ENCODE results near the gene SLC4A8.
A peak's percentile ranks its signal among the peaks of the same experiment; 100 is the strongest.

Gene SLC4A8

DNA sequence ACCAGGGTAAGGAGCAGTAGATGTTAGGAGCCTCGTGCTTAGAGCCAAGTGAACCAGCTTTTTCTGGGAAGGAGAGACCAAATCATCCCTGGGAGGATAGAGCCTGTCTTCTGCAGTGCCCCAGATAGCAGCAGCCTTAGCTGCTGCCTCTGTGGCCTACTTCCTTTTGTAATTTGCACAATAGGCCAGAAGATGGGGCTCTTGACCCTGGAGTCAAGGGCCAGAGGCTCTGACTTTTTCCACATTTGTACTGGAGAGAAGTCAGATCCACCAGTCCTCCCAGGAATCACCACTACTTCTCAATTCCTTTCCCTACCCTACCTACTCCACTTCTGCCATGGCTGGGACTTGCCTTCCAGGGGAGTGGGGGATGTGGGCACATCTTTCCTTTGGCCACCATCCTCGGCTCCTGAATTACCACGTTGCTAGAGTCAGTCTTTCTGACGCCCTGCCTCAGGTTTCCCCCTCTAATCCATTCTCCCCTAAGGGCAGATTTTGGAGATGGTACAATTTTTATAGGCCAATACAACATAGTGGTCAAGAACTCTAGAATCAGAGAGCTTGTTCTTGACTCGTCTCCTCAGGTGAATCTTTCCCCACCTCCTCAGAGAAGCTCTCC, 3.3 kb upstream of the SLC4A8 start:
- Histone ChIP-seq H2AFZ (ENCODE audit: low read depth, low read length) (no peak overlapping the region), H2BK5ac (ENCODE audit: low read depth, low read length, poor library complexity, severe bottlenecking) (no peak overlapping the region), H4K8ac (ENCODE audit: low read length) (no peak overlapping the region), H3K9me3 (ENCODE audit: control insufficient read depth, low read length) (no peaks in the 10 kb centered on the region), H4K91ac (ENCODE audit: low read length) (no peak overlapping the region), H3K36me3 (ENCODE audit: control insufficient read depth in 1 of 2, insufficient read depth in 2 of 2, low read depth in 1 of 2, low read length in 2 of 2) (no peaks in the 10 kb centered on the region), H3K27ac (ENCODE audit: low read length, poor library complexity, severe bottlenecking) (no peak overlapping the region), H2AK5ac (ENCODE audit: low read length, severe bottlenecking) (no peak overlapping the region), H3K79me1 (replicated peaks; ENCODE audit: low read length, poor library complexity, severe bottlenecking) (no peaks in the 10 kb centered on the region), H3K4me3 (ENCODE audit: insufficient read depth in 1 of 2, low read depth in 1 of 2, low read length in 2 of 2) (no peak overlapping the region), H3K18ac (ENCODE audit: low read depth in 1 of 2, low read length in 2 of 2) (no peak overlapping the region), H3K4me1 (ENCODE audit: control insufficient read depth, insufficient read depth, low read depth, low read length) (peaks cover 9% of the 10 kb centered on the region), H3K9ac (ENCODE audit: low read length) (no peak overlapping the region), H3K4me2 (ENCODE audit: low read length, poor library complexity, severe bottlenecking) (no peak overlapping the region), H3K23ac (ENCODE audit: low read length in 2 of 2) (no peak overlapping the region), H3K4ac (ENCODE audit: low read depth in 1 of 2, low read length in 2 of 2) (no peak overlapping the region), H2BK120ac (ENCODE audit: low read depth, low read length) (no peak overlapping the region), H2BK15ac (ENCODE audit: low read depth, poor library complexity, severe bottlenecking) (no peak overlapping the region), H3K27me3 (ENCODE audit: control insufficient read depth in 1 of 2, insufficient read depth in 1 of 2, low read length in 2 of 2) (peaks cover 19 to 25% of the 10 kb centered on the region in 2 experiments), H3K14ac (ENCODE audit: low read length in 2 of 2) (no peak overlapping the region), H2BK12ac (ENCODE audit: low read length in 2 of 2) (peak overlapping the region in 1 of 2 experiments; percentile 40)
- WGBS, result 0% methylated on average over 1 of the region's 5 CpGs
- peak; percentile 65 for DNase-seq

GRCh38 chr12:51424094-51424661, 453 bp upstream of the SLC4A8 start:
- H2BK15ac ChIP-seq (ENCODE audit: low read depth, poor library complexity, severe bottlenecking), result no peak overlapping the region
- no peak overlapping the region for H2AFZ ChIP-seq (ENCODE audit: low read depth, low read length)
- 54% methylated on average over 9 of the region's 10 CpGs for WGBS
- peaks cover 15 to 36% of the 10 kb centered on the region in 2 experiments for H3K27me3 ChIP-seq (ENCODE audit: control insufficient read depth in 1 of 2, insufficient read depth in 1 of 2, low read length in 2 of 2)
- H2BK120ac ChIP-seq (ENCODE audit: low read depth, low read length), result no peak overlapping the region
- H3K36me3 ChIP-seq (ENCODE audit: control insufficient read depth in 1 of 2, insufficient read depth in 2 of 2, low read depth in 1 of 2, low read length in 2 of 2), result no peaks in the 10 kb centered on the region
- no peak overlapping the region for H3K23ac ChIP-seq (ENCODE audit: low read length in 2 of 2)
- H3K9me3 ChIP-seq (ENCODE audit: control insufficient read depth, low read length), result no peaks in the 10 kb centered on the region
- H3K4ac ChIP-seq (ENCODE audit: low read depth in 1 of 2, low read length in 2 of 2), result no peak overlapping the region
- H3K9ac ChIP-seq (ENCODE audit: low read length), result no peak overlapping the region
- peak overlapping the region in 1 of 2 experiments; percentile 84 for H3K4me3 ChIP-seq (ENCODE audit: insufficient read depth in 1 of 2, low read depth in 1 of 2, low read length in 2 of 2)
- H3K79me1 ChIP-seq (replicated peaks; ENCODE audit: low read length, poor library complexity, severe bottlenecking), result no peaks in the 10 kb centered on the region
- no peak overlapping the region for H2AK5ac ChIP-seq (ENCODE audit: low read length, severe bottlenecking)
- H2BK5ac ChIP-seq (ENCODE audit: low read depth, low read length, poor library complexity, severe bottlenecking), result no peak overlapping the region
- peaks cover 9% of the 10 kb centered on the region for H3K4me1 ChIP-seq (ENCODE audit: control insufficient read depth, insufficient read depth, low read depth, low read length)
- no peak overlapping the region for H4K91ac ChIP-seq (ENCODE audit: low read length)
- peak; percentile 9 for DNase-seq
- H3K4me2 ChIP-seq (ENCODE audit: low read length, poor library complexity, severe bottlenecking), result no peak overlapping the region
- no peak overlapping the region for H3K14ac ChIP-seq (ENCODE audit: low read length in 2 of 2)
- no peak overlapping the region for H4K8ac ChIP-seq (ENCODE audit: low read length)
- no peak overlapping the region for H3K18ac ChIP-seq (ENCODE audit: low read depth in 1 of 2, low read length in 2 of 2)
- H3K27ac ChIP-seq (ENCODE audit: low read length, poor library complexity, severe bottlenecking), result no peak overlapping the region
- H2BK12ac ChIP-seq (ENCODE audit: low read length in 2 of 2), result no peak overlapping the region

DNA sequence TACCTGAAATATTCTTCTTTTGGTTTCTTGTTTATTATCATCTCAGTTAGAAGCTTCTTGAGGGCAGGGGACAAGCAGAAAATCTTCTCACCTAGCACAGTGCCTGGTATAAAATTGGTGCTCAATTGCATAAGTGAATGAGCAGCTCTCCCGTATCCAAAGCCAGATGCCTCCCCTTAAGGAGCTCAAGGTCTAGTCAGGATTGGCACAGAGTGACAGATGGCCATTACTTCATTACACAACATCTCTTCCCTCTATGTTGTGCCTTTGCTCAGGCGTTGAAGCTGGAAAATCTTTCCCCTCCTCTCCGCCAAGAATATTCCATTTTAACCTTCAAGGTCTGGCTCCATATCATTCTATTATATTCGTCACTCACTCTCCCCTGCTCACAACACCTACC, 3.6 kb downstream of the SLC4A8 start:
- WGBS, result 93% methylated on average over 4 of the region's 4 CpGs

DNA sequence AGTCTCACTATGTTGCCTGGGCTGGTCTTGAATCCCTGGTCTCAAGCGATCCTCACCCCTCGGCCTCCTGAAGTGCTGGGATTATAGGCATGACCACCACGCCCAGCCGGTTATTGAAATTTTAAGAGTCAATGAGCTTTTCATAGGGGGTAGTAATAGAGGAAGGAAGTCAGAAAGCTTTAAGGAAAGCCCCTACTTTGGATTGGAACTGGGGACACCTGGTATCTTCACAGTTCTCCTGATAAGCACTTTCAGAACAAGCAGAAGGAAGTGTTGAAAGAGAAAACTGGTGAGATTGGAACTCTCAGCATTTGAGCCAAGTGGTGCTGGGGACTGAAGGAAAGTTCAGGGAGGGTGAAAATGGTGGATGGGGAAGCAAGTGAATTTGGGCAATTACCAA, 5.1 kb downstream of the SLC4A8 start:
- no peak overlapping the region for H3K18ac ChIP-seq (ENCODE audit: low read depth in 1 of 2, low read length in 2 of 2)
- no peak for DNase-seq
- peaks cover 21 to 47% of the 10 kb centered on the region in 2 experiments for H3K27me3 ChIP-seq (ENCODE audit: control insufficient read depth in 1 of 2, insufficient read depth in 1 of 2, low read length in 2 of 2)
- 94% methylated on average over 4 of the region's 4 CpGs for WGBS
- H2BK5ac ChIP-seq (ENCODE audit: low read depth, low read length, poor library complexity, severe bottlenecking), result no peak overlapping the region
- H4K8ac ChIP-seq (ENCODE audit: low read length), result no peak overlapping the region
- no peak overlapping the region for H2AK5ac ChIP-seq (ENCODE audit: low read length, severe bottlenecking)
- no peak overlapping the region for H3K23ac ChIP-seq (ENCODE audit: low read length in 2 of 2)
- no peak overlapping the region for H3K27ac ChIP-seq (ENCODE audit: low read length, poor library complexity, severe bottlenecking)
- H4K91ac ChIP-seq (ENCODE audit: low read length), result no peak overlapping the region
- H3K9me3 ChIP-seq (ENCODE audit: control insufficient read depth, low read length), result no peaks in the 10 kb centered on the region
- no peaks in the 10 kb centered on the region for H3K36me3 ChIP-seq (ENCODE audit: control insufficient read depth in 1 of 2, insufficient read depth in 2 of 2, low read depth in 1 of 2, low read length in 2 of 2)
- no peak overlapping the region for H2AFZ ChIP-seq (ENCODE audit: low read depth, low read length)
- H3K4me2 ChIP-seq (ENCODE audit: low read length, poor library complexity, severe bottlenecking), result no peak overlapping the region
- H2BK12ac ChIP-seq (ENCODE audit: low read length in 2 of 2), result no peak overlapping the region
- no peak overlapping the region for H2BK120ac ChIP-seq (ENCODE audit: low read depth, low read length)
- H3K4me1 ChIP-seq (ENCODE audit: control insufficient read depth, insufficient read depth, low read depth, low read length), result peaks cover 5% of the 10 kb centered on the region
- H2BK15ac ChIP-seq (ENCODE audit: low read depth, poor library complexity, severe bottlenecking), result no peak overlapping the region
- H3K14ac ChIP-seq (ENCODE audit: low read length in 2 of 2), result no peak overlapping the region
- H3K4me3 ChIP-seq (ENCODE audit: insufficient read depth in 1 of 2, low read depth in 1 of 2, low read length in 2 of 2), result no peak overlapping the region
- no peak overlapping the region for H3K4ac ChIP-seq (ENCODE audit: low read depth in 1 of 2, low read length in 2 of 2)
- no peaks in the 10 kb centered on the region for H3K79me1 ChIP-seq (replicated peaks; ENCODE audit: low read length, poor library complexity, severe bottlenecking)
- no peak overlapping the region for H3K9ac ChIP-seq (ENCODE audit: low read length)

More for the DNA sequence above, 3.6 kb downstream of the SLC4A8 start:
- no peaks in the 10 kb centered on the region for H3K36me3 ChIP-seq (ENCODE audit: control insufficient read depth in 1 of 2, insufficient read depth in 2 of 2, low read depth in 1 of 2, low read length in 2 of 2)
- peak overlapping the region in 1 of 2 experiments; percentile 50 for H3K4ac ChIP-seq (ENCODE audit: low read depth in 1 of 2, low read length in 2 of 2)
- no peak overlapping the region for H2AFZ ChIP-seq (ENCODE audit: low read depth, low read length)
- H3K14ac ChIP-seq (ENCODE audit: low read length in 2 of 2), result no peak overlapping the region
- H3K23ac ChIP-seq (ENCODE audit: low read length in 2 of 2), result no peak overlapping the region
- H3K4me3 ChIP-seq (ENCODE audit: insufficient read depth in 1 of 2, low read depth in 1 of 2, low read length in 2 of 2), result no peak overlapping the region
- no peak overlapping the region for H2BK15ac ChIP-seq (ENCODE audit: low read depth, poor library complexity, severe bottlenecking)
- peaks cover 9% of the 10 kb centered on the region for H3K4me1 ChIP-seq (ENCODE audit: control insufficient read depth, insufficient read depth, low read depth, low read length)
- H2AK5ac ChIP-seq (ENCODE audit: low read length, severe bottlenecking), result no peak overlapping the region
- H4K91ac ChIP-seq (ENCODE audit: low read length), result no peak overlapping the region
- H3K18ac ChIP-seq (ENCODE audit: low read depth in 1 of 2, low read length in 2 of 2), result no peak overlapping the region
- no peaks in the 10 kb centered on the region for H3K9me3 ChIP-seq (ENCODE audit: control insufficient read depth, low read length)
- H4K8ac ChIP-seq (ENCODE audit: low read length), result no peak overlapping the region
- H3K27me3 ChIP-seq (ENCODE audit: control insufficient read depth in 1 of 2, insufficient read depth in 1 of 2, low read length in 2 of 2), result peaks cover 21 to 50% of the 10 kb centered on the region in 2 experiments
- DNase-seq, result no peak
- no peak overlapping the region for H2BK120ac ChIP-seq (ENCODE audit: low read depth, low read length)
- no peak overlapping the region for H3K9ac ChIP-seq (ENCODE audit: low read length)
- H3K79me1 ChIP-seq (replicated peaks; ENCODE audit: low read length, poor library complexity, severe bottlenecking), result no peaks in the 10 kb centered on the region
- no peak overlapping the region for H2BK5ac ChIP-seq (ENCODE audit: low read depth, low read length, poor library complexity, severe bottlenecking)
- H3K27ac ChIP-seq (ENCODE audit: low read length, poor library complexity, severe bottlenecking), result no peak overlapping the region
- H3K4me2 ChIP-seq (ENCODE audit: low read length, poor library complexity, severe bottlenecking), result no peak overlapping the region
- H2BK12ac ChIP-seq (ENCODE audit: low read length in 2 of 2), result no peak overlapping the region
